GM12865 (cell line): ENCODE data around the gene MINK1.
"Not testable (repeated sequence)": the region's sequence is repeated elsewhere in the genome, so short reads cannot be mapped to it uniquely, and the experiment has no call there.

Source experiments
- DNase-seq: peaks from one replicate; pipeline ENCODE4 v3.0.0; 2010; ENCODE audit warnings: low read depth
- H3K4me3 ChIP-seq: 2 replicates; pipeline ENCODE4 v1.5.1; 2011; ENCODE audit warnings: mild to moderate bottlenecking, low read depth, low read length, control low read depth
- TF ChIP-seq, protein P1 (sequence below): IDR thresholded peaks from 2 replicates; pipeline ENCODE4 v1.5.1; 2011; ENCODE audit warnings: low read length, control low read depth, low read depth, inconsistent platforms; ENCODE audit not compliant: insufficient read depth; ENCODE audit errors: missing control alignments

The MINK1 gene

DNA sequence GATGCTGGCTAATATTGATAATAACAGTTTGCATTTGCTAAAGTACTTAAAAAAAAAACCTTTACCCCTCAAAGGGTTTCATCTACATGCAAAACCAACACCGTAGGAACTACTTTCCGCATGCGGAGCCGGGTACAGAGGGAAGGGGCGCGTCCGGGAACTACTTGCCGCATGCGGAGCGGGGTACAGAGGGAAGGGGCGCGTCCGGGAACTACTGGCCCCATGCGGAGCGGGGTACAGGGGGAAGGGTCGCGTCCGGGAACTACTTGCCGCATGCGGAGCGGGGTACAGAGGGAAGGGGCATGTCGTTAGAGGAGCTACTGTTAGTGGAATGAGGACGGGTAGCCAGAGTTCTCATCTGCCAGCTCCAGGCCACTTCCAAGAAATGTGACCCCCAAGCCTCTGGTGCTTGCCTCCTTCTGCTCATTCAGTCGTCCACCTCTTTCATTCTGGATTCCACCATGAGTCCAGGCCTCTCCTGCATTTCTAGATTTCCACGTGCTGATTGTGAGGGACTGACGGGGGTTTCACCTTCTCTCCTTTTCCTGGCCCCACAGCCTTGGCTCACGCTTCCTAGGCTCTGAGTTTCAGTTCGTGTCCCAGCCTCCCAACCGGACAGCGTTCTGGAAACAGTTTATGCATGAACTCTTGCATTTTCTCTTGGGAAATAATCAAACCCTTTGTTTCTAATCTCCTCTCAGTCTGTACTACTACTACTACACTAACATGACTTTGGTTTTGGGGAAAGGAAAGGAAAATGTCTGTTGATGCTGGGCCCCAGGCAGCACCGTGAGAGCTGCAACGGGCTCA is 26.9 kb downstream of the MINK1 start:
- H3K4me3 ChIP-seq: no peak overlapping the region
- no peak for DNase-seq
- TF ChIP-seq, protein P1, sequence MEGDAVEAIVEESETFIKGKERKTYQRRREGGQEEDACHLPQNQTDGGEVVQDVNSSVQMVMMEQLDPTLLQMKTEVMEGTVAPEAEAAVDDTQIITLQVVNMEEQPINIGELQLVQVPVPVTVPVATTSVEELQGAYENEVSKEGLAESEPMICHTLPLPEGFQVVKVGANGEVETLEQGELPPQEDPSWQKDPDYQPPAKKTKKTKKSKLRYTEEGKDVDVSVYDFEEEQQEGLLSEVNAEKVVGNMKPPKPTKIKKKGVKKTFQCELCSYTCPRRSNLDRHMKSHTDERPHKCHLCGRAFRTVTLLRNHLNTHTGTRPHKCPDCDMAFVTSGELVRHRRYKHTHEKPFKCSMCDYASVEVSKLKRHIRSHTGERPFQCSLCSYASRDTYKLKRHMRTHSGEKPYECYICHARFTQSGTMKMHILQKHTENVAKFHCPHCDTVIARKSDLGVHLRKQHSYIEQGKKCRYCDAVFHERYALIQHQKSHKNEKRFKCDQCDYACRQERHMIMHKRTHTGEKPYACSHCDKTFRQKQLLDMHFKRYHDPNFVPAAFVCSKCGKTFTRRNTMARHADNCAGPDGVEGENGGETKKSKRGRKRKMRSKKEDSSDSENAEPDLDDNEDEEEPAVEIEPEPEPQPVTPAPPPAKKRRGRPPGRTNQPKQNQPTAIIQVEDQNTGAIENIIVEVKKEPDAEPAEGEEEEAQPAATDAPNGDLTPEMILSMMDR: no peak

DNA sequence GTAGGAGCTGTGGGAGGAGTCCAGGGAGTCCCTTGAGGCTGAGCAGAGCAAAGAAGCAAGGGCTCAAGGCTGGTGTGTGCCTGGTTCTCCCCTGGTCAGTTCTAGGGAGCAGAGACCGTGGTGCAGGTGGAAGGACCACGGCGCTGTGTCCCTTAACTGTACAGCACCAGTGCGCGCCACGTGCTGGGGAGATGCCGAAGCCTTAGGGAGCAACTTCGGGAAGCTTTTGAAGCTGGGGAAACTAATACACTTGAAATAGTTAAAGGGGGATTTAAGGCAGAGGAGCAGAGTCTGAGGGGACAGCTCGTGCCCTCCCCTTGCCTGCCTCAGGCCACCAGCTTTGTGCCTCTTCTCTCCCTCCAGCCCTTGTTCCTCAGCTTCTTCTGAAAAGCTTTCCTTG is 27.5 kb downstream of the MINK1 start:
- H3K4me3 ChIP-seq: no peak overlapping the region
- TF ChIP-seq, protein P1: no peak
- DNase-seq: no peak

GRCh38 chr17:4861052-4861451 is 27.9 kb downstream of the MINK1 start:
- no peak for DNase-seq
- H3K4me3 ChIP-seq: no peak overlapping the region
- TF ChIP-seq, protein P1: no peak

DNA sequence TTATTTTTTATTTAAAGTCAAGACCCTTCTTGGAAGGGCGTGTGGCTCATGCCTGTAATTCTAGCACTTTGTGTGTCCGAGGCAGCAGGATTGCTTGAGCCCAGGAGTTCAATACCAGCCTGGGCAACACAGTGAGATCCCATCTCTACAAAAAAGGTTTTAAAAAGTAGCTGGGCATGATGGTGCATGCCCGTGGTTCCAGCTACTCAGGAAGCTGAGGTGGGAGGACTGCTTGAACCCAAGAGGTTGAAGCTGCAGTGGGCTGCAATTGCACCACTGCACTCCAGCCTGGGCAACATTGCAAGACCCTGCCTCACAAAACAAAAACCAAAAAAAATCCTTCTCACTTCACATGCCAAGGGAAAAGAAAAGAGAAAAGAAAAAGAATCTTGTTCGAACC is 29.6 kb downstream of the MINK1 start:
- H3K4me3 ChIP-seq: no peak overlapping the region
- DNase-seq: no peak
- TF ChIP-seq, protein P1: no peak

DNA sequence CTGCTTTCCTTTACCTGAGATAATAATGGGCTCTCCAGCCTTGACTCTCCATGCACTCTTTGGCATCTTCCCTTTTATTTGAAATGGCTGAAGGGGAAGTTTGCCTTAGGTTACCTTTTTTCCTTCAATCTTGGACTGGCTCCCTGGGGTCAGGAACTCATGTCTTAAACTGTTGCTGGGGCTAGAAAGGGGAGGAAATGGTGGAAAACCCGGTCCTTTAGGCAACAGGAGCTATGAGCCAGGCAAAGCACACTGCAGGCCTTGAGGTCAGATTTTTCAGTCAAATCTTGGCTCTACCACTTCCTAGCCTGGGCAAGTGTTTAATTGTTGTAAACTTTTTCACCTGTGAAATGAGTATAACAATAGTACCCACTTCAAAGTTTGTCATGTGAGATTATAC is 30.2 kb downstream of the MINK1 start:
- TF ChIP-seq, protein P1: no peak
- H3K4me3 ChIP-seq: no peak overlapping the region
- DNase-seq: no peak

GRCh38 chr17:4867535-4867934 is 34.4 kb downstream of the MINK1 start:
- H3K4me3 ChIP-seq, DNase-seq: not testable (repeated sequence)

DNA sequence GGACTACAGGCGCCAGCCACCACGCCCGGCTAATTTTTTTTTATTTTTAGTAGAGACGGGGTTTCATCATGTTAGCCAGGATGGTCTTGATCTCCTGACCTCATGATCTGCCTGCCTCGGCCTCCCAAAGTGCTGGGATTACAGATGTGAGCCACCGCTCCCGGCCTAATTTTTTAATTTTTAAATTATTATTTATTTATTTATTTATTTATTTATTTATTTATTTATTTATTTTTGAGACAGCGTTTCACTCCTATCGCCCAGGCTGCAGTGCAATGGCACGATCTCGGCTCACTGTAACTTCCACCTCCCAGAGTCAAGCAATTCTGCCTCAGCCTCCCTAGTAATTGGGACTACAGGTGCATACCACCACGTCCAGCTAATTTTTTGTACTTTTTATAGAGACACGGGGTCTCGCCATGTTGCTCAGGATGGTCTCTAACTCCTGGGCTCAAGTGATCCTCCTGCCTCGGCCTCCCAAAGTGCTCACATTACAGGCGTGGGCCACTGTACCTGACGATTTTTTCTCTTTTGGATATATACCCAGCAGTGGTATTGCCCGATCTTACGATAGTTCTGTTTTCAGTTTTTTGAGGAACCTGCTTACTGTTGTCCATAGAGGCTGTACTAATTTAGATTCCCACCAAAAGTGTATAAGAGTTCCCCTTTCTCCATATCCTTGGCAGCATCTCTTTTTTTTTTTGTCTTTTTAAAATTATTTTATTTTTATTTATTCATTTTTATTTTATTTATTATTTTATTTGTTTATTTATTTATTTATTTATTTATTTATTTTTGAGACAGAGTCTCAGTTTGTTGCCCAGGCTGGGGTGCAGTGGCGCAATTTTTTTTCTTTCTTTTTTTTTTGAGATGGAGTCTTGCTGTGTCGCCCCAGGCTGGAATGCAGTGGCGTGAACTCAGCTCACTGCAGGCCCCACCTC is 36.2 kb downstream of the MINK1 start:
- DNase-seq, H3K4me3 ChIP-seq: not testable (repeated sequence)
